HepG2 (cell line): ENCODE results near the gene NPTXR. TPM values are rescaled to one million over a fixed set of nuclear protein-coding genes. Genes with fewer than 3 reads are reported as not detected.

Experiments
- CBX5 ChIP-seq: sonication (generic); formaldehyde crosslinking; IDR thresholded peaks from 2 replicates; pipeline ENCODE4 v1.4.0; 2020; ENCODE audit warnings: missing genetic modification reagents, borderline replicate concordance
- CHD4 ChIP-seq: fragments of 200-600 bp; sonication (generic); IDR thresholded peaks from 2 replicates; pipeline ENCODE4 v1.7.0; 2017; ENCODE audit warnings: mild to moderate bottlenecking, low read length, borderline replicate concordance
- ETV6 ChIP-seq: sonication (generic); formaldehyde crosslinking; conservative IDR thresholded peaks from 2 replicates; pipeline ENCODE4 v1.4.0; 2020; ENCODE audit warnings: missing genetic modification reagents
- FOXA3 ChIP-seq: IDR thresholded peaks from 2 replicates; pipeline ENCODE4 v1.6.1; 2016; ENCODE audit warnings: missing genetic modification reagents, missing compliant biosample characterization
- HHEX ChIP-seq: IDR thresholded peaks from 2 replicates; pipeline ENCODE4 v1.6.1; 2016; ENCODE audit warnings: control low read depth
- HIVEP1 ChIP-seq: sonication (generic); formaldehyde crosslinking; IDR thresholded peaks from 2 replicates; pipeline ENCODE4 v1.4.0; 2020; ENCODE audit warnings: mild to moderate bottlenecking, missing genetic modification reagents
- HOXA9 ChIP-seq: sonication (generic); formaldehyde crosslinking; IDR thresholded peaks from 2 replicates; pipeline ENCODE4 v1.8.1; 2022; ENCODE audit warnings: missing genetic modification reagents, mild to moderate bottlenecking, moderate library complexity, borderline replicate concordance
- KLF6 ChIP-seq: IDR thresholded peaks from 2 replicates; pipeline ENCODE4 v1.8.0; 2016; ENCODE audit warnings: missing biosample characterization, missing genetic modification reagents
- KMT2A ChIP-seq: sonication (generic); formaldehyde crosslinking; IDR thresholded peaks from 2 replicates; pipeline ENCODE4 v1.4.0; 2020; ENCODE audit warnings: missing genetic modification reagents
- MIXL1 ChIP-seq: IDR thresholded peaks from 2 replicates; pipeline ENCODE4 v1.6.1; 2016
- MTA1 ChIP-seq: sonication (generic); formaldehyde crosslinking; IDR thresholded peaks from 2 replicates; pipeline ENCODE4 v1.4.0; 2020; ENCODE audit warnings: missing genetic modification reagents, mild to moderate bottlenecking, borderline replicate concordance
- NCOR1 ChIP-seq: fragments of 200-600 bp; sonication (generic); IDR thresholded peaks from 2 replicates; pipeline ENCODE4 v1.7.0; 2017; ENCODE audit warnings: antibody characterized with exemption, low read length, borderline replicate concordance
- NFYB ChIP-seq: sonication (generic); formaldehyde crosslinking; IDR thresholded peaks from 2 replicates; pipeline ENCODE4 v1.4.0; 2020; ENCODE audit warnings: missing genetic modification reagents
- PPARG ChIP-seq: conservative IDR thresholded peaks from 2 replicates; pipeline ENCODE4 v1.6.1; 2016; ENCODE audit warnings: missing biosample characterization, missing genetic modification reagents
- SMAD3 ChIP-seq: sonication (generic); formaldehyde crosslinking; IDR thresholded peaks from 2 replicates; pipeline ENCODE4 v1.4.0; 2020; ENCODE audit warnings: missing genetic modification reagents
- ZIK1 ChIP-seq: sonication (generic); formaldehyde crosslinking; IDR thresholded peaks from 2 replicates; pipeline ENCODE4 v1.5.0; 2020; ENCODE audit warnings: mild to moderate bottlenecking, low read depth, missing genetic modification reagents, borderline replicate concordance
- ZNF207 ChIP-seq: fragments of 450-650 bp; IDR thresholded peaks from 2 replicates; pipeline ENCODE4 v1.6.1; 2016; ENCODE audit warnings: antibody characterized with exemption, borderline replicate concordance
- ZNF557 ChIP-seq: sonication (generic); formaldehyde crosslinking; IDR thresholded peaks from 2 replicates; pipeline ENCODE4 v1.4.0; 2020; ENCODE audit warnings: missing genetic modification reagents
- ZNF564 ChIP-seq: sonication (generic); formaldehyde crosslinking; IDR thresholded peaks from 2 replicates; pipeline ENCODE4 v1.8.1; 2023; ENCODE audit warnings: mild to moderate bottlenecking, missing genetic modification reagents
- ZNF713 ChIP-seq: sonication (generic); formaldehyde crosslinking; IDR thresholded peaks from 2 replicates; pipeline ENCODE4 v1.4.0; 2020; ENCODE audit warnings: mild to moderate bottlenecking, missing genetic modification reagents
- ZSCAN21 ChIP-seq: sonication (generic); formaldehyde crosslinking; IDR thresholded peaks from 2 replicates; pipeline ENCODE4 v1.8.0; 2022; ENCODE audit warnings: mild to moderate bottlenecking, missing genetic modification reagents, moderate library complexity, borderline replicate concordance
- ZSCAN30 ChIP-seq: sonication (generic); formaldehyde crosslinking; IDR thresholded peaks from 2 replicates; pipeline ENCODE4 v1.5.0; 2020; ENCODE audit warnings: mild to moderate bottlenecking, missing genetic modification reagents
- polyA plus RNA-seq, 8 experiments: library from polyadenylated mRNA; depleted of rRNA in 3 of 8; stranded (reverse) in 7 of 8; unstranded in 1 of 8; fragments of >200 nt; fragmentation: Illumina TruSeq in 4 of 8; extraction: Trizol in 4 of 8; gene quantifications; 2 replicates each; pipeline versions ENCODE4 v1.2.1 to v1.2.3, GENCODE V29; 2011 to 2016; ENCODE audit warnings: low read depth in 4 of 8, missing spikeins in 1 of 8, mixed read lengths in 1 of 8; ENCODE audit not compliant: insufficient read depth in 1 of 8
- total RNA-seq, 5 experiments: library from RNA; depleted of rRNA; stranded (reverse); fragments of >200 nt; fragmentation: Illumina TruSeq; extraction: Trizol; gene quantifications; 2 replicates each; pipeline ENCODE4 v1.2.3, GENCODE V29; 2016; ENCODE audit warnings: low read depth in 1 of 5
- TF ChIP-seq, protein P1 (sequence below): fragments of 450-650 bp; IDR thresholded peaks from 2 replicates; pipeline ENCODE4 v1.6.1; 2017; ENCODE audit warnings: mild to moderate bottlenecking
- TF ChIP-seq, protein P2 (sequence below): sonication (generic); formaldehyde crosslinking; IDR thresholded peaks from 2 replicates; pipeline ENCODE4 v1.8.0; 2023; ENCODE audit warnings: mild to moderate bottlenecking, missing genetic modification reagents
- TF ChIP-seq, protein P3 (sequence below): sonication (generic); formaldehyde crosslinking; IDR thresholded peaks from 2 replicates; pipeline ENCODE4 v1.4.0; 2020; ENCODE audit warnings: mild to moderate bottlenecking, missing genetic modification reagents
- TF ChIP-seq, protein P4 (sequence below): sonication (generic); formaldehyde crosslinking; IDR thresholded peaks from 2 replicates; pipeline ENCODE4 v1.4.0; 2020; ENCODE audit warnings: missing genetic modification reagents, borderline replicate concordance

The NPTXR gene
- total and polyA plus RNA-seq, 2 of the 13 experiments (the other 11 are each of a cell fraction or from before 2014, with no cell fraction given): 2.6 to 4.8 TPM

DNA sequence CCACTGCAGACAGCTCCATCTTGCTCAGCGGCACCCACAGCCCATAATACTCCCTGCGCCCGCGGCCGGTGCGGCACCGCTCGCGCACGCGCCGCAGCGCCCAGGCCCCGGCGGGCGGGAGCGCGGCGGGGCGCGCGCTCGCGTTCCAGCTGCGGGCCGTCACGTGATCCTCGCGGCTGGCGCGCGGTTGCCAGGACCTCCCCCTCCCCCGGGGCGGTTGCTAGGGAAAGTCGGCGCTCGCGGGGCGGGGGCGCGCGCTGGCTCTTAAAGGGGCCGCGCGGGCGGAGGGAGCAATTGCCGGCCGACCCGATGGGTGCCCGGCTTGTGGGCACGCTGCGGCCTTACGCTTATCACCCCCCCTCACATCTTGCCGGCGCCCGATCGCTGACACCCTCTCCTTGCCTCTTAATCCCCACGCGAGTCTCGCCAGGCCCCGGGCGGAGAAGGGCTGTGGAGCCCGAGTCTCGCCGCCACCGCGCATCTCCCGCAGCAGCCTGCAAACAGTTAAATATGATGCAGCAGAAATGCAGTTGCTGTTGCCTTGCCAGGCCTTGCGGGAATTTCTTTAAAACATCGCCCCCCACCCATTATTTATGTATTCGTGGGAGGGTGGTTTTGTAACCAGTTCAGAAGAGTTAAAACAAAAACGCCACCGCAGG, 28.5 kb upstream of the NPTXR start, which contains the start of gene CBX6 (continued):
- TF ChIP-seq, protein P1, sequence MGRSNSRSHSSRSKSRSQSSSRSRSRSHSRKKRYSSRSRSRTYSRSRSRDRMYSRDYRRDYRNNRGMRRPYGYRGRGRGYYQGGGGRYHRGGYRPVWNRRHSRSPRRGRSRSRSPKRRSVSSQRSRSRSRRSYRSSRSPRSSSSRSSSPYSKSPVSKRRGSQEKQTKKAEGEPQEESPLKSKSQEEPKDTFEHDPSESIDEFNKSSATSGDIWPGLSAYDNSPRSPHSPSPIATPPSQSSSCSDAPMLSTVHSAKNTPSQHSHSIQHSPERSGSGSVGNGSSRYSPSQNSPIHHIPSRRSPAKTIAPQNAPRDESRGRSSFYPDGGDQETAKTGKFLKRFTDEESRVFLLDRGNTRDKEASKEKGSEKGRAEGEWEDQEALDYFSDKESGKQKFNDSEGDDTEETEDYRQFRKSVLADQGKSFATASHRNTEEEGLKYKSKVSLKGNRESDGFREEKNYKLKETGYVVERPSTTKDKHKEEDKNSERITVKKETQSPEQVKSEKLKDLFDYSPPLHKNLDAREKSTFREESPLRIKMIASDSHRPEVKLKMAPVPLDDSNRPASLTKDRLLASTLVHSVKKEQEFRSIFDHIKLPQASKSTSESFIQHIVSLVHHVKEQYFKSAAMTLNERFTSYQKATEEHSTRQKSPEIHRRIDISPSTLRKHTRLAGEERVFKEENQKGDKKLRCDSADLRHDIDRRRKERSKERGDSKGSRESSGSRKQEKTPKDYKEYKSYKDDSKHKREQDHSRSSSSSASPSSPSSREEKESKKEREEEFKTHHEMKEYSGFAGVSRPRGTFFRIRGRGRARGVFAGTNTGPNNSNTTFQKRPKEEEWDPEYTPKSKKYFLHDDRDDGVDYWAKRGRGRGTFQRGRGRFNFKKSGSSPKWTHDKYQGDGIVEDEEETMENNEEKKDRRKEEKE: no peak
- TF ChIP-seq PPARG (CRISPR knock-in tag) (no peak), KLF6 (CRISPR knock-in tag) (no peak), HHEX (CRISPR knock-in tag) (no peak), HIVEP1 (no peak), CBX5 (CRISPR knock-in tag) (no peak), ZNF564 (CRISPR knock-in tag) (0 out of 2 replicates have a peak, but pooled peaks have one; percentile 44), ZNF713 (CRISPR knock-in tag) (no peak), MIXL1 (CRISPR knock-in tag) (no peak), SMAD3 (CRISPR knock-in tag) (no peak), KMT2A (CRISPR knock-in tag) (no peak), ZNF557 (no peak), ZSCAN30 (CRISPR knock-in tag) (no peak), HOXA9 (CRISPR knock-in tag) (no peak), NCOR1 (no peak), ETV6 (no peak), ZSCAN21 (CRISPR knock-in tag) (no peak), MTA1 (no peak), CHD4 (no peak), NFYB (CRISPR knock-in tag) (no peak), ZIK1 (CRISPR knock-in tag) (no peak), FOXA3 (CRISPR knock-in tag) (no peak), ZNF207 (no peak)
- TF ChIP-seq, protein P2, sequence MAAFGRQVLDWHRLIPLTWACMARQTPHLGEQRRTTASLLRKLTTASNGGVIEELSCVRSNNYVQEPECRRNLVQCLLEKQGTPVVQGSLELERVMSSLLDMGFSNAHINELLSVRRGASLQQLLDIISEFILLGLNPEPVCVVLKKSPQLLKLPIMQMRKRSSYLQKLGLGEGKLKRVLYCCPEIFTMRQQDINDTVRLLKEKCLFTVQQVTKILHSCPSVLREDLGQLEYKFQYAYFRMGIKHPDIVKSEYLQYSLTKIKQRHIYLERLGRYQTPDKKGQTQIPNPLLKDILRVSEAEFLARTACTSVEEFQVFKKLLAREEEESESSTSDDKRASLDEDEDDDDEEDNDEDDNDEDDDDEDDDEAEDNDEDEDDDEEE (CRISPR knock-in tag): no peak
- TF ChIP-seq, protein P3, sequence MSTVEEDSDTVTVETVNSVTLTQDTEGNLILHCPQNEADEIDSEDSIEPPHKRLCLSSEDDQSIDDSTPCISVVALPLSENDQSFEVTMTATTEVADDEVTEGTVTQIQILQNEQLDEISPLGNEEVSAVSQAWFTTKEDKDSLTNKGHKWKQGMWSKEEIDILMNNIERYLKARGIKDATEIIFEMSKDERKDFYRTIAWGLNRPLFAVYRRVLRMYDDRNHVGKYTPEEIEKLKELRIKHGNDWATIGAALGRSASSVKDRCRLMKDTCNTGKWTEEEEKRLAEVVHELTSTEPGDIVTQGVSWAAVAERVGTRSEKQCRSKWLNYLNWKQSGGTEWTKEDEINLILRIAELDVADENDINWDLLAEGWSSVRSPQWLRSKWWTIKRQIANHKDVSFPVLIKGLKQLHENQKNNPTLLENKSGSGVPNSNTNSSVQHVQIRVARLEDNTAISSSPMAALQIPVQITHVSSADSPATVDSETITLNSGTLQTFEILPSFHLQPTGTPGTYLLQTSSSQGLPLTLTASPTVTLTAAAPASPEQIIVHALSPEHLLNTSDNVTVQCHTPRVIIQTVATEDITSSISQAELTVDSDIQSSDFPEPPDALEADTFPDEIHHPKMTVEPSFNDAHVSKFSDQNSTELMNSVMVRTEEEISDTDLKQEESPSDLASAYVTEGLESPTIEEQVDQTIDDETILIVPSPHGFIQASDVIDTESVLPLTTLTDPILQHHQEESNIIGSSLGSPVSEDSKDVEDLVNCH (CRISPR knock-in tag): no peak
- TF ChIP-seq, protein P4, sequence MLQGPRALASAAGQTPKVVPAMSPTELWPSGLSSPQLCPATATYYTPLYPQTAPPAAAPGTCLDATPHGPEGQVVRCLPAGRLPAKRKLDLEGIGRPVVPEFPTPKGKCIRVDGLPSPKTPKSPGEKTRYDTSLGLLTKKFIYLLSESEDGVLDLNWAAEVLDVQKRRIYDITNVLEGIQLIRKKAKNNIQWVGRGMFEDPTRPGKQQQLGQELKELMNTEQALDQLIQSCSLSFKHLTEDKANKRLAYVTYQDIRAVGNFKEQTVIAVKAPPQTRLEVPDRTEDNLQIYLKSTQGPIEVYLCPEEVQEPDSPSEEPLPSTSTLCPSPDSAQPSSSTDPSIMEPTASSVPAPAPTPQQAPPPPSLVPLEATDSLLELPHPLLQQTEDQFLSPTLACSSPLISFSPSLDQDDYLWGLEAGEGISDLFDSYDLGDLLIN (CRISPR knock-in tag): no peak
